NT2/D1 (cell line): ENCODE measurements around the gene RBBP5.

ENCODE experiments used
- SUZ12 ChIP-seq: IDR thresholded peaks from 2 replicates; pipeline ENCODE4 v1.6.1; 2011; ENCODE audit not compliant: insufficient read length, insufficient read depth; ENCODE audit errors: extremely low read depth
- YY1 ChIP-seq: IDR thresholded peaks from 2 replicates; pipeline ENCODE4 v1.6.1; 2011; ENCODE audit not compliant: insufficient read length, insufficient read depth

DNA sequence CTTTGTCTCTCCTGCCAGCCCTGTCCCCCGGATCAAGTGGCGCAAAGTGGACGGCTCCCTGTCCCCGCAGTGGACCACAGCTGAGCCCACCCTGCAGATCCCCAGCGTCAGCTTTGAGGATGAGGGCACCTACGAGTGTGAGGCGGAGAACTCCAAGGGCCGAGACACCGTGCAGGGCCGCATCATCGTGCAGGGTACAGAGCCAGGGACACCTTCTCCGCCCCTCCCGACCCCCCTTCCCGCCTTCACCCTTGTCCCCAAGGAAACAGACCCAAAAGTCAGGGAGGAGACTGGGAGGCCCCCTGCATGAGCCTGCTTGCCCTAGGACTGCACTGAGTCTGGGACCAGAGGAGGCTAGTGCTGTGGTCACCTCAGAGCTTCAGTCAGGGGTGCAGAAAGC is 60.6 kb downstream of the RBBP5 start:
- TF ChIP-seq YY1 (no peak), SUZ12 (no peak)
